GM19463 (cell line): ENCODE results near the gene GPRIN3.
"Not testable (repeated sequence)": the region's sequence is repeated elsewhere in the genome, so short reads cannot be mapped to it uniquely, and the experiment has no call there.

Experiments used
- ATAC-seq: cut with Tn5 transposase; IDR thresholded peaks from one replicate; pipeline ENCODE4 v1.9.1; 2021; ENCODE audit warnings: mild to moderate bottlenecking, moderate library complexity; ENCODE audit not compliant: unreplicated experiment

GPRIN3 gene

DNA sequence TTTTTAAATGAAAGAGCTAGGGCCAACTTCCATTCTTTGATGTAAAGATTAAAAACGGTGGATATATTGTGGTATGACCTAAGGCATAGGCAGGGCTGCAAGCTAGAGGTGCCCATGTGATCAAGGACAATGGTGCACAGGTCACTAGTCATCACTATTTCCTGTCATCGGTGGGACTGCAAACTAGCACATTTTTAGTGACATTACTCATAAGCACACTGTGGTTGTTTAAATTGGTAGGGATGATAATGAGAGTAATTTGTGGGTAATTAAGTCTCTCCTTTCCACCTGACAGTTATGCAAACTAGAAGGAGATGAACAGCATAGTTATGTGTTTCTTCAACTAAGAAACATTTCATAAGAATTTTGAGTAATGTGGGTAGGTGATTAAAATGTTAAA, 85.4 kb downstream of the GPRIN3 start:
- ATAC-seq, result peak; percentile 76

DNA sequence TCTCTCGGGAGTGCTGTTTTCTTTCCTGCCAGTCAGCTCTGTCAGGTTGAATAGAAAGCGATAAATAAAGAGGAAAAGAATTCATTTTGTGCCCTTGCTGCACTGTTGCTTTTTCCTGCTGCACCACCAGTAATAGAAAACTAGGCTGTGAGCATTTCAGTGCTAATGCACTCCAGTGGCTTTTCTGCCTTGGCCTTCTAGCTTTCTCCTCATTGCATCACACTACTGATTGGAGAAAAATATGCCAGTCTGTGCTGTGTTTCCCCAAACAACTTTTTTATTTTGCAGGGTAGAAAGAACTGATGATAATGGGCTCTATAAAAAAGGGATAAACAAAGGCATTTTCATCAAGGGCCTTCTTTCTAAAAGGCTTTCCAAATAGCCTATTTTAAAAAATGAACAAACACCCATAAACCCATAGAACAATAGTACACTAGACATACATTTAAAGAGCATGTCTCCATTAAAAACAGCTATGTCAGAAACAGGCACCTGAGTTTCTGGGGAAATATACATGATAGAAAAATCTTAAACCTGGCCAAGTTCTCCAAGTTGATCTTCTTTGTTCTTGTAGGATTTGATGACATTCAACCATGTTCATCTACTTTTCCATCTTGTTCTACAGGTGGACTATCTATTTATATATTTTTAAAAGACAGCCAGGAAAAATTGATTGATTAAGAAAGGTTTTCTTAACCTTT, 86.3 kb downstream of the GPRIN3 start:
- no peak for ATAC-seq

DNA sequence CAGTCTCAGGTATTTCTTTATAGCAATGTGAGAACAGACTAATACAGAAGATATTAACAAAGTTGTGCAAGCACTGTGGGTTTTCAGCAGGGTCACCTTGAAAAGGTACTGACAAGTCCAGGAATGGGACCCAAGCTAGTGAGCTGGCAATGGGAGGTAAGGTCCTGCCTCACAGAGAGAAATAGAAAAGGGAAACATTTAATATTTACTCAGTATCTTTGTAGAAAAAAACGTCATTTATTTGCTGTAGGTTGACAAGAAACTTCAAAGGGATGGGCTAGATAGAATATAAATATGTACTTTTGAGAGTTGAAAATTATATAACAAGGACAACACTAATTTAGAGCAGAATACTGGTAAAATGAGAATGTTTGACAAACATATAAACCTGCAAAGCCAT, 89.0 kb downstream of the GPRIN3 start:
- no peak for ATAC-seq

DNA sequence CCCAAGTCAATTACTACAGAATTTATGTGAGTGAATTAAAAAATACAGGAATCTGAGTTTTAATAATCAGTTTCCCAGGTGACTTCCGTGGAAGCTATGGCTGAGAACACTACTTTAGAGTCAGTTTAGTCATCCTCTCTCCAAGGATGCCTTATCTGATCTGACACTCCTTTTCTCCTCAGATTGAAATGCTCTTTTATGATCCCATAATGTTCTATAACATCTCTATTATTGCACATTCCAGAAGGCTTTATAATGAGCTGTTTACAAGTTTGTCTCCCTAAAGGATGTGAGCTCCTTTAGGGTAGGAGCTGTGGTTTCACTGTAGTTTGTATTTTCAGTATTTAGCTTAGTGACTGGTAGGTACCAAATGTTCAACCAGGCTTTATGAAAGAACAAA, 90.0 kb downstream of the GPRIN3 start:
- ATAC-seq, result no peak

DNA sequence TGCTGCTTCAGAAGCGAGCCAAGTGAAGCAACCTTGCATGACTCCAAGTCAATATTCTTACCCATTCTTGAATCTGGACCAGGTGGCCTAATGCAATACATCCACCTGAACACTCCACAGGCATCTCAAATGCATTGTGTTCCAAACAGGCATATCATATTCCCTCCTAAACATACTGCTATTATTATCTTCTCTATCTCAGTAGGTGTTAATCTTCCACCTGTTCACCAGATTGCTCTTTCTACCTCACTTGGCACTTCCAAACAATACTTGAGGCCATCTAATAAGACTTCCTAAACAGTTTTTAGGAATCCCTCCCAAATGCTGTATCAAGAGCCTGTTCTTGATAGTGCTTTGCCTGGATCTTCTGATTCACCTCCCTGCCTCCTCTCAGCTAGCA, 90.7 kb downstream of the GPRIN3 start:
- ATAC-seq, result no peak

DNA sequence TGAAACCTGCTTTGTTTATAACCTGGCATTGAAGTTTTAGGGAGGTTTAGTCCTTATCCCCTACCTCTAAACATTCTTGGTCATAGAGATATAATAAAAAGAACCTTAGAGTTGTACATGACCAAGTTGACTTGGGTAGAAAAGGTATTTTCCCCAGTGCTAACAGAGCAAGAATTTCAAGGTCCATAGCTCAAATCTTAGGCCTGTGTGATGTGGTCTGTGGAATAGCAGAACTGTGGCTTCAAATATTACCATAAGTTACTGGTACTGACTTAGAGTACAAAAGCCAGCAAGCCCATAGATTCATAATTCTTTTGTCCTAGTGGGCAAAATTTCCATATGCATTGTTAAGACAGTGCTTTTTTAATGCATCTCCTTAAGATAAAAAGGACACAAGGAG, 91.2 kb downstream of the GPRIN3 start:
- ATAC-seq, result no peak

DNA sequence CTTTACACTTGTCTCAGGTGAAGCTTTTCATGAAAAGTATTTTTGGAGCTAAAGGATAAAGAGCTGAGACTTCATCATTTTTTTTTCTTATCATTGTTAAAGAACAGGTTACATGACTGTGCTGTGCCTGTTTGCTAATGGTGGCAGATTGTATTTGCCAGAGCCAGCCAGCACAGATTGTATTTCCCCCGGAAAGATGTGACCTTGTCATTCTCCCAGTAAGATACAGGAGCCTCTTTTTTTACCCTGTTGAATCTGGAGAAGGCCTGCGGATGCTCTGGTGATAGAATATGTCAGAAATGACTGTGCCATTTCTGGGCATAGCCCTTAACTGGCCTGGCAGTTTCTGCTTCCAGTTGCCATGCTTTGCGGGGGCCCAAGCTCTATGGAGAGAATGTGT, 91.9 kb downstream of the GPRIN3 start:
- ATAC-seq, result no peak

DNA sequence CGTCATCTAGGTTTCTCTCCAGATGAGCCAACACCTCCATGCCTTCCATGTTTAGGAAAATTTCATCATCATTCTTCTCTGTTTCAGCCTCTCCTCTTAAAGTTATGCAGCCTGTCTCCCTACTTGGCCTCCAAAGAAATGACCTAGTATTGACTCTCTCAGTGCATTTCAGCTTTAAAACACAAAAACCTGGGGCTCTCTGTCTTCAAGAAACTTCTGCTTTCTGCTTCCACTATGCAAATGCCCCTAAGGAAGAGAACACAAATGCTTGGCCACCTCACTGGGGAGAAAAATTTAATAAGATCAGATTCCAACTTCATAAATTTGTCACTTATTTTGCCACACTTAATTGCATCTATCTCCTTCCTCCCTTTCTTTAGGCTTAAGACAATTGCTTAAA, 93.3 kb downstream of the GPRIN3 start:
- ATAC-seq, result no peak

DNA sequence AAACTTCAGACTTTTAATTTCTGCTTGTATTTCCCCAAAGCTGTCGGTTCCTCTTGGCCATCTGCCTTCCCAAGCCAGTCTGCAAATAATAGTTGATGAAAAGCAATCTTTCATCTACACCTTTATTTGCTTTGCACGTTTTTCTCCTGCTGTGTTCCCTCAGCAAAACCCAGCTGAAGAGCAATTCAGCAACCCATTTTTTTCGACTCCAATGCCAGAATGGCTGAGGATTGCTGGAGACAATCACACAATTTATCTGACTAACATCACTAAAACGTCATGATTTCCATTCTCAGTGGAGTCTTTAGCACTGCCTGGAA, 94.3 kb downstream of the GPRIN3 start:
- ATAC-seq, result no peak

DNA sequence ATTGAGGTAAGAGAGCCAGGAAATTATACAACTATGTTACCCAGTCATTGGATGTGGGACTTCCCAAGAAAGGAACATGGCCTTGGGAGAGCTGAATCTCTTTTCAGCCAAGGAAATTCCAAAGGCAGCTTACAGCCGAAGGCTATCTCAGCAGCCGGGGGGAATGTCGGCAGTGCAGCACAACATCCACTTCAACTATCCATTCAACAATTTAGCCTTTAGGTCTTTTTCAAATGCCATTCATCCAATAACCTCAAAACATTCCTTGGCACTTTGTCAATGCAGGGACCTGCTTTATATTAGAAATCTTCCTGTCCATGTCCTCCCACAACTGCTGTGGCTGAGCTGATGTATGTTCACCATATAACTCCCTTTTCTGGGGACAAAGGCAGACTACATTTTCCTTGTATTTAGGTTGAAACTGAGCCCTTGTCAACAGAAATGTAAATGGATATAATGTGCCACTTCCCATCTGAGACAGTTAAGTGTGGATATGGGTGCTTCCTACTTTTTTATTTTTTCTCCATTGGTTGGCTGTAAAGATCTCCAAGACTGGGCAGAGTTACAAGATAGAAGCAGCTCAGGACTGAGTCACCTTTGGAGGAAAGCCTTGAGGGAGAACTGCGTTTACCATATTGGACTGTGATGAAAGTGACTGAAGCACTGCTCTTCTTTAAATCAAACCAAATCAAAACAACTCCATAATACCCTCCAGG, 94.8 kb downstream of the GPRIN3 start:
- ATAC-seq, result no peak

DNA sequence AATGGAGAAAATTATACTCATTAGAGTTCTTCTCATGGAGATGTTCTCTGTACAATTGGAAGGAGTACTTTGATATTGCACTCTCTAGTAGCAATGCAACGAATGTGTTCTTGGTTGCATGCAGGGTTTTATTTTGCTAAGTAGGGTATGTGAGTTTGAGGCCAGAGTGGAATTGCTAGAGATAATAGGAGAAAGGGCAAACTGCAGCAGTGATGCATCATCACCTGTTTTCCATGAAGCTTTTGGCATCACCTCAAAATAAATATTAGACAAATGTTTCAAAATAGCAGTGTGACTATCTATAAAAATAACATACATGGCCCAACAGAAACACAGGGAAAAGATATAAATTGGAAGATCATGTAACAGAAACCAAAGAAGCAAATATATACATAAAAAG, 103.0 kb downstream of the GPRIN3 start:
- no peak for ATAC-seq

DNA sequence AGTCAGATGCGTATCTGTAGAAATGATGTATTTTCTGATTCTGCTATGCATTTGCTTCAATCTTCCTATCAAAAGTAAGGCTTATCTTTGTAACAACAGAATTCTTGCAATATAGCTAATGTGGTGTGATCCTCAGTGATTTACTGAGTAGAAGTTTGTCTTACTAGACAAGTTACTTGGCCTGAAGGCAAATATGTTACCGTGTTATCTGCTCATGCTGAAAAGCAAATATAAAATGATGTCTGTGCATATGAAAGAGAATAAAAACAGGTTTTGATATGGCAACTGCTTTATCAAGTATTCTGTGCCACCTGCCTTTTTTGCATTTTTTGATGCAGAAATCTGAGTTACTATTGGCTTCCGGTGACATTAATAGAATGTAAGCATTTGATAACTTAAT, 103.7 kb downstream of the GPRIN3 start:
- no peak for ATAC-seq

DNA sequence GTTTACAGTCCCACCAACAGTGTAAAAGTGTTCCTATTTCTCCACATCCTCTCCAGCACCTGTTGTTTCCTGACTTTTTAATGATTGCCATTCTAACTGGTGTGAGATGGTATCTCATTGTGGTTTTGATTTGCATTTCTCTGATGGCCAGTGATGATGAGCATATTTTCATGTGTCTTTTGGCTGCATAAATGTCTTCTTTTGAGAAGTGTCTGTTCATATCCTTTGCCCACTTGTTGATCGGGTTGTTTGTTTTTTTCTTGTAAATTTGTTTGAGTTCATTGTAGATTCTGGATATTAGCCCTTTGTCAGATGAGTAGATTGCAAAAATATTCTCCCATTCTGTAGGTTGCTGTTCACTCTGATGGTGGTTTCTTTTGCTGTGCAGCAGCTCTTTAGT, 108.2 kb downstream of the GPRIN3 start:
- not testable (repeated sequence) for ATAC-seq

DNA sequence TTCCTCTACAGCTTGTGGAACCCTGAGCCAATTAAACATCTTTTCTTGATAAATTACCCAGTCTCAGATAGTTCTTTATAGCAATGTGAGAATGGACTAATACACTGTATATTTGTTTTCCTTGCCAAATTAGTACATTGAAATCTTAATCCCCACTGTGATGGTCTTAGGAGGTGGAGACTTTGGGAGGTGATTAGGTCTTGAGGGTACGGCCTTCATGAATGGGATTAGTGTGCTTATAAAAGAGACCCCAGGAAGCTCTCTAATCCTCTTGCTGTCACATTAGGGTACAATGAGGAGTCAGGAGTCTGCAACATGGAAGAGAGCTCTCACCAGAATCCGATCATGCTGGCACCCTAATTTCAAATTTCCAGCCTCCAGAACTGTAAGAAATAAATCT, 109.7 kb downstream of the GPRIN3 start:
- ATAC-seq, result no peak

DNA sequence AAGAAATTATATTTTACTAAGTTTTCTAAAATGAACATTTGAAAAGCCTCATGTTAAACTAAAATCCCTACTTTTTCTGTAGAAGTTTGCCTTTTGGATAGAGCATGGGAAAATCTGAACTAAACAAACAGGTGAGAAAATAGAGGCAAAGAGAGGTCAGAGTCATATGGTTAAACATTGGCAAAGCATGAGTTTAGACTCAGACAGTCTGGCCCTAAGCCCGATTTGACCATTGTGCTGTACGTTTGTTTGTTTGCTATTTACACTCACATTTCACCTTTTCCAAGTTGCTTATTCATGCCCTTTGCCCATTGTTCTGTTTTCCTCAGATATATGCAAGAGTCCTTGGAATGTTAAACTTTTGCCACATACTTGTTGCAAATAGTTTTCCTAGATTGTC, 110.9 kb downstream of the GPRIN3 start:
- no peak for ATAC-seq

DNA sequence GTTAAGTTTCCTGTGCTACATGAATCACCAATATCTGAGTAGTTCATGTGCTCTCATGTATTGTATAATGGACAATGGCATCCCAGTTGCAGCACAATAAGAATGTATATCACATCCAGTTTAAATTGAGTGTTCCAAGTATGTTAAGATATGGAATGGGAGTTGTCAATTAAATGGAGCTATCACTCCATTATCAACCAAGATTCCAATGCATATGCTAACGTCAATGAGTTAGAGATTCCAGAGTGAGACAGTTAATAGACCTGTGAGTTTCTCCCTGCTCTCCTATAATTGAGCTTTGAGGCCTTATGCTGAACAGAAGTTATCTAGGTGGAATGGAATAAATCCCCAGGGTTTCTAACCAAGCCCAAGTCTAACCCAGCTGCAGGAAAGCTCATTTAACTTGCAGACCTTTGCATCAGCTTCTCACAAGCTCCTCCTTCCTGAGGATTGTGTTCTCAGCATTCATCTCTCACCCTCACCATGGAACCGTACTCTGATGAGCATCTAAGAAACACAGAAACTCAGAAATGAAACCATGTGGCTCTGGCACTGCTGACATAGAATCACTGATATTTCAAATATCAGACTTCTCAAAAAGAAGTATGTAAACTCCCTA, 111.4 kb downstream of the GPRIN3 start:
- ATAC-seq, result no peak

DNA sequence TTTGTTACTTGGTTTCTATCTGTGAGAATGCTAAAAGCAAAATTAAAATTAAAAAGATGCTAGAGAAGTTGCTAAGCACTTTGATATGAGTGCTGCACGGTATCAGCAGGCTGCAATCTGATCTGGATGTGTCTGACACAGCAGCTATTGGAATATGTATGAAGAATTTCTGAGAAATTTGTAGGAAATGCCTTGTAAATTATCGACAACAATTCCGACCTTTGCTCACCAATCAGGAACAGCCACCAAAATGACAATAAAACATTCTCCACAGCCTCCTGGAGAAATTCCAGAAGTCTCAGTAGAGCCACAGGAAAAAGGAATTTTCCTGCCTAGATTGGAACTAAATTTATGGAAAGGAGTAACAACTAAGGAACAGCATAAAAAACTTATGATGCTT, 113.8 kb downstream of the GPRIN3 start:
- ATAC-seq, result no peak
